ENCODE measurements around the gene NETO1. TPM values are rescaled to one million over a fixed set of nuclear protein-coding genes. Genes with fewer than 3 reads are reported as not detected.

The NETO1 gene
- total and polyA plus RNA-seq, 4 donors = not detected

DNA sequence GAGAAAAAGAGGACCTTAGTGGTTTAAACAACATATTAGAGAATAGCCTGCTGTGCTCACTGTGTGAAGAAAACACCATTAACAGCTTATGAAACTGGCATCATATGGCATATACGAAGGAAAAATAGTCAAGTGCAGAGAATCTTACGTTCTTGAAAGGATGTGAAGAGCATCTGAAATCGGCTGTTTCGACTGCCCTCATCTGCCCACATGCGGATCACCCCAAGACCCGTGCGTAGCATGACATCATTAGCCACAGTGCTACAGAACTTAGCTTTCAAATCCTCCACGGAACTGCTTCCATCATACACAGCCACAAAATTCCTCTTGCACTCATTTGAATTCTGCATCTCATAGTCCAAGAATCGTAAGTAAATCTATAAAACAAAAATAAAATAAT, 84.3 kb downstream of the NETO1 start:
- Histone ChIP-seq H3K4me3 (ENCODE audit: low read depth in 1 of 3, low read length in 3 of 3) (no peak overlapping the region), H3K4me1 (ENCODE audit: control insufficient read depth in 4 of 4, insufficient read depth in 4 of 4, low read length in 3 of 4) (no peaks in the 10 kb centered on the region), H3K36me3 (ENCODE audit: control insufficient read depth in 4 of 4, insufficient read depth in 3 of 4, low read depth in 1 of 4, low read length in 3 of 4) (no peaks in the 10 kb centered on the region), H3K9me3 (ENCODE audit: control insufficient read depth in 4 of 4, low read length in 3 of 4) (peaks cover 0 to 2% (median 0%) of the 10 kb centered on the region in 4 donors), H3K27me3 (ENCODE audit: control insufficient read depth in 4 of 4, insufficient read depth in 4 of 4, low read length in 3 of 4) (no peaks in the 10 kb centered on the region), H3K27ac (ENCODE audit: low read depth in 1 of 2, low read length in 2 of 2) (no peak overlapping the region), H3K9ac (ENCODE audit: low read depth in 1 of 2, low read length in 2 of 2) (no peak overlapping the region)
- DNase-seq (ENCODE audit: low spot score) = no peak
- WGBS = 70% methylated on average over 9 of the region's 9 CpGs
- no peak for TF ChIP-seq ZBTB33 (IDR thresholded peaks at IDR 0.05)
- TF ChIP-seq EGR1 (IDR thresholded peaks at IDR 0.05; ENCODE audit: low read depth in 2 of 2) = no peak
- TF ChIP-seq JUND (IDR thresholded peaks at IDR 0.05) = no peak
- no peak for TF ChIP-seq TAF1 (conservative IDR thresholded peaks at IDR 0.05)

- no peak overlapping the region for H3K9ac ChIP-seq (ENCODE audit: low read depth in 1 of 2, low read length in 2 of 2)
- TF ChIP-seq JUND (IDR thresholded peaks at IDR 0.05) (no peak), HNF4G (IDR thresholded peaks at IDR 0.05) (no peak), YY1 (IDR thresholded peaks at IDR 0.05) (no peak), SP1 (IDR thresholded peaks at IDR 0.05) (no peak), RXRA (IDR thresholded peaks at IDR 0.05) (no peak)
- TF ChIP-seq, protein P1, sequence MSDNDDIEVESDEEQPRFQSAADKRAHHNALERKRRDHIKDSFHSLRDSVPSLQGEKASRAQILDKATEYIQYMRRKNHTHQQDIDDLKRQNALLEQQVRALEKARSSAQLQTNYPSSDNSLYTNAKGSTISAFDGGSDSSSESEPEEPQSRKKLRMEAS (IDR thresholded peaks at IDR 0.05) = no peak
- H3K4me1 ChIP-seq (ENCODE audit: control insufficient read depth in 4 of 4, insufficient read depth in 4 of 4, low read length in 3 of 4) = no peaks in the 10 kb centered on the region
- no peaks in the 10 kb centered on the region for H3K9me3 ChIP-seq (ENCODE audit: control insufficient read depth in 4 of 4, low read length in 3 of 4)
- WGBS = 81% methylated on average over 2 of the region's 2 CpGs
- H3K36me3 ChIP-seq (ENCODE audit: control insufficient read depth in 4 of 4, insufficient read depth in 3 of 4, low read depth in 1 of 4, low read length in 3 of 4) = no peaks in the 10 kb centered on the region
- DNase-seq (ENCODE audit: low spot score) = no peak
- no peak overlapping the region for H3K4me3 ChIP-seq (ENCODE audit: low read depth in 1 of 3, low read length in 3 of 3)
- H3K27ac ChIP-seq (ENCODE audit: low read depth in 1 of 2, low read length in 2 of 2) = no peak overlapping the region
- no peaks in the 10 kb centered on the region for H3K27me3 ChIP-seq (ENCODE audit: control insufficient read depth in 4 of 4, insufficient read depth in 4 of 4, low read length in 3 of 4)
Observed at GRCh38 chr18:72774914-72775313, 92.9 kb downstream of the NETO1 start.

- no peak for DNase-seq (ENCODE audit: low spot score)
- H3K4me1 ChIP-seq (ENCODE audit: control insufficient read depth in 4 of 4, insufficient read depth in 4 of 4, low read length in 3 of 4) = no peaks in the 10 kb centered on the region
- H3K36me3 ChIP-seq (ENCODE audit: control insufficient read depth in 4 of 4, insufficient read depth in 3 of 4, low read depth in 1 of 4, low read length in 3 of 4) = no peaks in the 10 kb centered on the region
- TF ChIP-seq REST (IDR thresholded peaks at IDR 0.05) = no peak
- no peak for TF ChIP-seq CTCF (IDR thresholded peaks at IDR 0.05; ENCODE audit: low read depth, low read length, missing input control)
- no peak for TF ChIP-seq TAF1 (conservative IDR thresholded peaks at IDR 0.05)
- TF ChIP-seq EGR1 (IDR thresholded peaks at IDR 0.05; ENCODE audit: low read depth in 2 of 2) = no peak
- no peaks in the 10 kb centered on the region for H3K9me3 ChIP-seq (ENCODE audit: control insufficient read depth in 4 of 4, low read length in 3 of 4)
- H3K9ac ChIP-seq (ENCODE audit: low read depth in 1 of 2, low read length in 2 of 2) = no peak overlapping the region
- H3K27ac ChIP-seq (ENCODE audit: low read depth in 1 of 2, low read length in 2 of 2) = no peak overlapping the region
- no peaks in the 10 kb centered on the region for H3K27me3 ChIP-seq (ENCODE audit: control insufficient read depth in 4 of 4, insufficient read depth in 4 of 4, low read length in 3 of 4)
- H3K4me3 ChIP-seq (ENCODE audit: low read depth in 1 of 3, low read length in 3 of 3) = no peak overlapping the region
Observed at GRCh38 chr18:72772916-72773315, 94.9 kb downstream of the NETO1 start.
